Posterior vena cava (tissue), 2 donors: ENCODE data around the gene IGSF9B. TPM values are rescaled to one million over a fixed set of nuclear protein-coding genes. Genes with fewer than 3 reads are reported as not detected.

Experiments
- DNase-seq: peaks from one replicate; pipeline ENCODE4 v3.0.0-alpha.2; 2020; ENCODE audit warnings: low spot score
- intact Hi-C, 2 donors: fragments of 100-400 bp; cut with DNase I; formaldehyde crosslinking; loops; one replicate each; pipeline versions ENCODE4 v1.14.1 to v1.14.2; 2022 to 2023
- total RNA-seq, 2 donors: library from RNA; stranded (reverse); fragmentation: NEBNext Ultra II Directional; extraction: Animal tissue kit (Norgen Biotek cat#: 25700); gene quantifications; one replicate each; pipeline ENCODE4 v1.2.1, GENCODE V29; 2021
- donor health status: DM: yes; HTN: yes; CAD: no.
- donor health status: DM: yes; HTN: yes; CAD: no.

The IGSF9B gene
- total RNA-seq, 2 donors from 2014 or later: 45.0 to 57.8 TPM

GRCh38 chr11:133945087-133945974, 11.4 kb downstream of the IGSF9B start:
- DNase-seq: no peak
- intact Hi-C loops: no loop called here

- intact Hi-C loops: no loop called here
- no peak for DNase-seq
Measured at GRCh38 chr11:133943950-133944698, 12.6 kb downstream of the IGSF9B start.

GRCh38 chr11:133942577-133942976, 14.2 kb downstream of the IGSF9B start:
- intact Hi-C loops: no loop called here
- no peak for DNase-seq

- no peak for DNase-seq
- intact Hi-C loops: no loop called here
Measured at GRCh38 chr11:133941546-133941945, 15.2 kb downstream of the IGSF9B start.

GRCh38 chr11:133940034-133940433, 16.7 kb downstream of the IGSF9B start:
- no peak for DNase-seq
- intact Hi-C loops: no loop called here

- intact Hi-C loops: no loop called here
- no peak for DNase-seq
Measured at GRCh38 chr11:133939558-133939957, 17.2 kb downstream of the IGSF9B start.

- intact Hi-C loops: no loop called here
- DNase-seq: no peak
Measured at GRCh38 chr11:133938166-133938565, 18.6 kb downstream of the IGSF9B start.

- intact Hi-C loops: no loop called here
- no peak for DNase-seq
Measured at GRCh38 chr11:133937468-133937867, 19.3 kb downstream of the IGSF9B start.

GRCh38 chr11:133937015-133937414, 19.8 kb downstream of the IGSF9B start:
- intact Hi-C loops: no loop called here
- DNase-seq: no peak

GRCh38 chr11:133936592-133936991, 20.2 kb downstream of the IGSF9B start:
- DNase-seq: no peak
- intact Hi-C loops: no loop called here

- no peak for DNase-seq
- intact Hi-C loops: no loop called here
Measured at GRCh38 chr11:133936136-133936535, 20.6 kb downstream of the IGSF9B start.

GRCh38 chr11:133935551-133935910, 21.2 kb downstream of the IGSF9B start:
- DNase-seq: no peak
- intact Hi-C loops: no loop called here

- intact Hi-C loops: loop anchor here in 1 of 2 donors (5.0 kb wide), 1 partner anchor 207 kb away; no protein-coding TSS in a partner anchor
- DNase-seq: peak; percentile 81
Measured at GRCh38 chr11:133934599-133935550, 21.9 kb downstream of the IGSF9B start.

- intact Hi-C loops: loop anchor here in 1 of 2 donors (5.0 kb wide), 1 partner anchor 208 kb away; no protein-coding TSS in a partner anchor
- DNase-seq: no peak
Measured at GRCh38 chr11:133934096-133934495, 22.7 kb downstream of the IGSF9B start.

GRCh38 chr11:133931449-133932060, 25.2 kb downstream of the IGSF9B start:
- intact Hi-C loops: loop anchor here in 1 of 2 donors (5.0 kb wide), 1 partner anchor 211 kb away; no protein-coding TSS in a partner anchor
- DNase-seq: no peak

- DNase-seq: peak; percentile 81
- intact Hi-C loops: loop anchor here in 1 of 2 donors (5.0 kb wide), 1 partner anchor 211 kb away; no protein-coding TSS in a partner anchor
Measured at GRCh38 chr11:133930767-133931448, 25.9 kb downstream of the IGSF9B start.

GRCh38 chr11:133930053-133930766, 26.6 kb downstream of the IGSF9B start:
- no peak for DNase-seq
- intact Hi-C loops: loop anchor here in 1 of 2 donors (5.0 kb wide), 1 partner anchor 212 kb away; no protein-coding TSS in a partner anchor
